T-helper 22 cell (primary cell): ENCODE data around the gene UBXN10.

Experiments
- DNase-seq: peaks from one replicate; pipeline ENCODE4 v3.0.0-alpha.2; 2020; ENCODE audit warnings: low read depth

The UBXN10 gene

DNA sequence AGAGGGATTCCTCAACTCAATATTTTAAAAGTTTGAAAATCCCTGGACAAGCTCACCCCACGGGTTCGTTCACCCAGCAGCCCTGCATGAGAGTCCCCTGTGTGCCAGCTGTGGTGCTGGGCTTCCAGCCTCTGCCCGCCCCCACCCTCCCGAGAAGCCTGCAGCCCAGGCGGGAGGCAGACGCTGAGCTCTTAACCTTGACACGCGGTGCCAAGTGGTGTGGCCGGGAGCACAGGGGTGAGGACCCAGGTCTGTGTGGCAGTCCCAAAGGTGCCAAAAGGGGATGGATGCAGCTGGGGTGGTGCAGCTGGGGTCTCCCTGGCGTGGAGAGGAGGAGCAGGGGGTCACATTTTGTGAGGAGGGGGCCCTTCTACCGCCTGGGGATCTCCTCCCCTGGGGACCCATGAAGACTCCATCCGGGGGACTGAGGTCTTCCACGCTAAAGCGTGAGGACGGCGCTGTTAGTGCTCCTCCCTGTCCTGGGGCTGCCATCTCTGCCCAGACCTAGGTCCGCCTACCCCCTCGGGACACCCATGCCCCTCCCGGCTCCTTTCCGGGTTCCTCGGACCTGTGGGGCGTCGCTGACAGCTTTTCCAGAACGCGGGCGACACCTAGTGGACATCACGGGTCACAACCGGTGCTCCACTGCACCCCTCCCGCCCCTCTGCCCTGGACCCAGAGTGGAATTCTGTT lies 33.8 kb upstream of the UBXN10 start:
- DNase-seq, result peak; percentile 36

DNA sequence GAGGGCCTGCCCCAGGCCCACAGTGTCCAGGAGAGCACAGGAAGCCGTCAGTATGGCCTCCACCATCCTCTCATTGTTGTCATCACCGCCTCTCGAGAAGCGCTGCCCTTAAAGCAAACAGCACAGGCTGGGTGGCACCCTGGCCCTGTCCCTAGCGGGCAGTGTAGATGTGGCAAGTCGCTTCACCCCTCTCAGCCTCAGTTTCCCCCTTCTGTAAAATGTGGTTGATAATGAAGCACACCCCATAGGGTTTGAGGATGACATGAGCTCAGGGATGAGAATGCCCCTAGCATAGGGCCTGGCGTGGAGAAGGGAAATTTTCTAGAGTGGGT lies 33.3 kb upstream of the UBXN10 start:
- no peak for DNase-seq

DNA sequence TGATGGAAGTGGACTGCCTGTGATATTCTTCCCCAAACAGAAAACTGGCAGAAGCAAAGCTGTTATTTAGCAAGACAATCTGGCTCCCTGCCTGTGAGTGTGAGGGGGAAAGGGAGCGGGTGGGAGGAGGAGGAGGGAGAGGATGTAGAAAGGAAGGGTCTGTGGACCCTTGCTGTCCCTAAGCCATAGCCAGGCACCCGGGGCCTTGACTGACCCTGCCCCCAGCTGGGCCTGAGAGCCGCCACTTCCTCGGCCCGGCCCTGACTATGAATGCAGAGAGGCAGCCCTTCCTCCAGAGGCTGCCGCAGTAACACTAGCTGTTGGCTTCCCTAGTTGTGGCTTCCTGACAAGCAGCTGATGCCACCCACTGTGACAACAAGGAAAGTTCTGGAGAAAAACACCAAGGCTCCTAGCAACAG lies 32.9 kb upstream of the UBXN10 start:
- DNase-seq, result no peak

DNA sequence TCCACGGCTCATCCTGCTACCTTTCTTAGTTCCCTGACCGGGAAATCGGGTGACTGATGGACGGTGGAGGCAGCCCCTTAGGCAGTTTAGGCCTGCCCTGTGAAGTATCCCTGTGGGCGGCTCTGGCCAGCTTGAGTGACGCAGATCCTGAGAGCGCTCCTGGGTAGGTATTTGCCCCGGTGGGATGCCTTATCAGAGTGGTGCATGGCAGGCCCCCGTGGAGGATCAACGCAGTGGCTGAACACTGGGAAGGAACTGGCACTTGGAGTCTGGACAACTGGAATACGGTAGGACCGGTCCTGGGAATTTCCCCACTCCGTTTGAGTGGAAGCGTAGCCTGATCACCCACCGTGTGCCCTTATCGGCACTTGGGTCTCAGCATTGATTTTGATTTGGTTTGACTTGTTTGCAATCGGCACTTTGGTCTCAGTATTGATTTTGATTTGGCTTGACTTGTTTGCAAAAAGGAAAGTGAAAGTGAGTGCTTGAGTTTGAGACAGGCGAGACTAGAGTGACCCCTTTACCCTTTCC lies 31.5 kb upstream of the UBXN10 start:
- DNase-seq, result no peak

DNA sequence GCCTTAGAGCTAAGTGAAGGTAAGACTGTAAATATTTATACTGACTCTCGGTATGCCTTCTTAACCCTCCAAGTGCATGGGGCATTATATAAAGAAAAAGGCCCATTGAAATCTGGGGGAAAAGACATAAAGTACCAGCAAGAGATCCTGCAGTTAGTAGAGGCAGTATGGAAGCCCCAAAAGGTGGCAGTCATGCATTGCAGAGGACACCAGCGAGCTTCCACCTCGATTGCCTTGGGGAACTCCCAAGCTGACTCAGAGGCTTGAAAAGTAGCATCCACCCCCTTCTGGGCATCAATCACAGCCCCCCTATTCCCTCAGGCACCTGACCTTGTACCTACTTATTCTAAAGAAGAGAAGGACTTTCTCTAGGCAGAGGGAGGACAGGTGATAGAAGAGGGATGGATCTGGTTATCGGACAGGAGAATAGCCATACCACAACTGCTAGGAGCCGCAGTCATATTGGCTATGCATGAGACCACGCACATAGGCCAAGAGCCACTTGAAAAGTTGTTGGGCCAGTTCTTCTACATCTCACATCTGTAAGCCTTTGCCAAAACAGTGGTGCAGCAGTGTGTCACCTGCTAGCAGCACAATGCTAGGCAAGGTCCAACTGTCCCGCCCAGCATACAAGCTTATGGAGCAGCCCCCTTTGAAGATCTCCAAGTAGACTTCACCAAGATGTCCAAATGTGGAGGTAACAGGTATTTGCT lies 27.4 kb upstream of the UBXN10 start:
- DNase-seq, result no peak

DNA sequence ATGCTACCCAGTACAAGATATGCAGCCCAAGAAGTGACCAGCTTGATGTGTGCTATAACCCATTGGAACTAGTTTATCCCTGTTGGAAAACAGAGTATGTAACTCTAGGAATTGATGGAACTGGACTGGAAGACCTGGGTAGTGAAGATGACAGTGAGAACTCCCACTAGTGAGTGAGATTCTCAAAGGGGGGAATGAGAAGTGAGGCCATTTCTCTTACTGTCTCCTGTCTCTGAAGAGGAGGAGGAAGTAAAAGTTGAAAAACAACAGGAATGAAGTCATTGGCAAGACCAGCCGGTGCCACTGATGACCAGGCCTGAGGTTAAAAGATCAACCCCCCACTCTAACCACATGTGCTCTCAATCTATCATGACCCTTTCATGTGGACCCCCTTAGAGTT lies 25.9 kb upstream of the UBXN10 start:
- no peak for DNase-seq

DNA sequence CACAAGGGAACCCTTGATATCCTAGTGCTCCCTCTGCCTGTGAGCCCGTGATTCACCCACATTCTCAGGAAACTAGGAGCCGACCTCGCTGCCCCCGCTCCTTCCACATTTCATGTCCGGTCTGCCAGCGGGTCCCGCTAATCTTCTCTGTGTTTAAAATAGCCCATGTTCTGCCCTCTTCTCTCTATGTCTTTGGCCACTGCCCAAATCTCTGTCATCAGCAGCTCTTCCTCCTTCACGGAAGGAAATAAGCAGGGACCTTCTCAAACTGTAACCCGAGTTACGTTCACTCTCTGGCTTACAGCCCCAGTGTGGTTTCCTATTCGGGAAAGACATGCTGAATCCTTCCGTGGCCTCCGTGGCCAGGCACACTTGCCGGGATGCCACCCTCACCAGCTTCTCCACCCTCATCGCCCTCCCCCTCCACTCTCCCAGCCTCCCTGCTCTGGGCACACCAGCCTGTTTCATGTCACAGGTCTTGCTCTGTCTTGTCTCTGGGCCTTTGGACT lies 21.1 kb upstream of the UBXN10 start:
- DNase-seq, result no peak

DNA sequence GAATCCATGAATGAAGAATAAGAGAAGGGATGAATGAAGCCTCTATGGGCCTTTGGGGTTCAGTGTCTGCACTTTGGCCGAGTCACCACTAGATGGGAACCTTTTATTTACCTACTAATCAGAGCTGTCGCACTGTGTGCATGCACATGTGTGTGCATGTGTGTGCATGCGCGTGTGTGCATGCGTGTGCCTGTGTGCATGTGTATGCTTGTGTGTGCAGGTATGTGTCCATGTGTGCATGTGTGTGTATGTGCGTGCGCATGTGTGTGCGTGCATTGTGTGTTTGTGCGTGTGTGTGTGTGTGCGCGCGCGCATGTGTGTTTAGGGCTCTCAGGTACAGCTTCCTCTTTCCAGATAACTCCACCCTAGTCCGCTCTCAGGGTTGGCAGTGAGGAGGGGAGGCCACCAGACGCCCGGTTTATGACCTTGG lies 20.4 kb upstream of the UBXN10 start:
- no peak for DNase-seq

DNA sequence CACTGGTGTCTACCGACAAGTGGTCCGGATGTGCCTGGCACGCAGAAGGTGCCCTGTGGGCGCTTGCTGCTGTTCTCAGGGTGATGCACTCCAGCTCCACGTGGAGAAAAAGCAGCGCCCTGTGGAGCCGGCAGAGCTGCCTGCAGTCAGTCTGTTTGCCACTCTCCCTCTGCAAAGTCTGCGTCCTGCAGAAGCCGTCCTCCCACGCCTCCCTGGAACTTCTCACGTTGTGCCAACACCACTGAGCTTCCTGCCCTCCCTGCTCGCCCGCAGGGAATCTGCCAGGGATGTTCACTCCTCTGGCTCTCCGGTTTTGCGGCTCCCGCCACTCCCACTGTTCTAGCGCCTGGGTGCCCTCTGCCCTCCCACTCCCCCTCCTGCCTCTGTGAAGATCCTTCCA lies 19.8 kb upstream of the UBXN10 start:
- DNase-seq, result no peak

DNA sequence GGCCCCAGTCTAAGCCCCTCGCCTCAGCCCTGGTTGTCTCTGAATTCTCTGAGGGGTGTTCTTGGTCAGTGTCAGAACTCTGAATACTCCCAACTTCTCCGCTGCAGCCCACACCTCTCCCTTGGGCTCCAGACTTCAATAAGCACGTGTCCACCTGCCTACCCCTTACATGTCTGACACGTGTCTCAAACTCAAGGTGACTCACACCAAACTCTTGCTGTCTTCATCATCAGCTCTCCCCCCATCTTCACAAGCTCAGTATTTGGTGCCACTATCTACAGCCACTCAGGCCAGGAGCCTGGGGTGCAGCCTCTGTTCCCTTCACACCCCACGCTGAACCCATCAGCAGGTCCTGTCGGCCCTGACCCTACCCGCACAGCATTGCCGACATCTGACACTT lies 18.8 kb upstream of the UBXN10 start:
- no peak for DNase-seq

DNA sequence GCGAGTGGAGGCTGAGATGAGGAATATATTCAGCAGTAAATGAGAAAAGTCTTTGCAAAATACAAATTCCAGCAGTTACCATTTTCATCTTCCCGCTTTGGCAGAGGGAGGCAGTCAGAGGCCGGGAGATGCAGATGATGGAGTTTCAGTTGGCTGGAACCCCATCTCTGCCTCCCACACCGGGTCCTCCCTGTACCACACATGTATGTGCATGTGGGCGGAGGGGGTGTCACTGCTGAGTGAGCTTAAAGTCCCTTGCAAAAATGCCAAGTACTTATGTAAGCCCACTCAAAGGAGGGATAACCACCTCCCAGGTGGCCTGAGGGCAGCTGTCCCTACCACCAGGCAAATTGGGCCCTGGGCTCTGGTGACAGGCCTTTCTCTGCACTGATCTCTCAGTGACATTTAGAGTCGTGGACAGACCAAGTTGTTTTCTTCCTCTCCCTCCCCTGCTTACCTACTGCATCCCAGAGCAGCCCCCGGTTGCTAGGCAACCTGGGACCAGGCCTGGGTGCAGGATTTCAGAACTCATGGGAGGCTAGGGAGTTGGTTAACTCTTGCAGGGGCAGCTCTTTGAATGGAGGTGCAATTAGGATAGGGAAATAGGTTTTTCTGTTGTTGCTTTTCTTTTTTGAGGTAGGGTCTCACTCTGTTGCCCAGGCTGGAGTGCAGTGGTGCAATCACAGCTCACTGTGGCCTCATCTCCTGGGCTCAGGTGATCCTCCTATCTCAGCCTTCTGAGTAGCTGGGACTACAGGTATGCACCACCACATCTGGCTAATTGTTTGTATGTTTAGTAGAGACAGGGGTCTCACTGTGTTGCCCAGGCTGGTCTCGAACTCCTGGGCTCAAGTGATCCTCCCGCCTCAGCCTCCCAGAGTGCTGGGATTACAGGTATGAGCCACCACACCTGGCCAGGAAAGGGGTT lies 17.1 kb upstream of the UBXN10 start:
- no peak for DNase-seq

DNA sequence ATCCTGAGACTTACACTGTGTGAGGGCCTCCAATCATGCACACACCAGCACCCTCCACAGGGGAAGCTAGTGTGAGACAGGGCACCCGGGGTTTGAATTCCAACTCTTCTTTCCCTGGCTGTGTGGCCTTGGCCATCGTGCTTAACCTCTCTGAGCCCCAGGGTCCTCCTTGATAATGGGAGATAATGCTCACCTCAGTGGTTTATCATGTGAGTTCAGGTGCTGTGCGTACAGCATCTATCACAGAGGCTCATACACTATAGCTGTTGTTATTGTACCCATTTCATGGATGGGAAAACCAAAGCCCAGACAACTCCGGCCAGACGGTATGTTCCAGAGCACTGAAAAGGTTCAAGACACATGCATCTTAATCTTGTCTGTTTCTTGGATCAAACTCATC lies 16.0 kb upstream of the UBXN10 start:
- no peak for DNase-seq

DNA sequence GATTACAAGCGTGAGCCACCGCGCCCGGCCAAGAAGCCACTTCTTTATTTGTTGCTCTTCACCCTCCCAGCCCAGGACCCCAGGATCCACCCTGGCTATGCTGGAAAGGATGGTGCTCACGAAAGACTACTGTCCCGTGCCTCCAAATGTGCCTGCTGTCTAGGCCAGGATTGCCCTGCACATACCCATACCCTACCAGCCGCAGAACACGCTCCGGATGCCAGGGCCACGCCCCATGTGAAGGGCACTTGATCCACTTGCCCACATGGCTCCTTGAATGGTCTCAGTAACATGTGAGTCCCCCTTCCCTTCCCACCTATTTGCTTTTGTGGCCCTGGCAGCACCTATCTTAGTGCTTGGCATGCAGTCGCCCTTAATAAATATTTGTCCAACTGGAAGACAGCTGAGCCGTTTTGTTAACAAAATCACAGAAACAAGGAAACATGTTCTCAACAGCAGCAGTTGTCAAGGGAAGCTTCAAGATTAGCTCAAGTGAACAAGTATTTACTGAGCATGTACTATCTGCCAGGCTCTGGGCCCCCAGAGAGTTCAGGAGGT lies 13.8 kb upstream of the UBXN10 start:
- DNase-seq, result no peak

DNA sequence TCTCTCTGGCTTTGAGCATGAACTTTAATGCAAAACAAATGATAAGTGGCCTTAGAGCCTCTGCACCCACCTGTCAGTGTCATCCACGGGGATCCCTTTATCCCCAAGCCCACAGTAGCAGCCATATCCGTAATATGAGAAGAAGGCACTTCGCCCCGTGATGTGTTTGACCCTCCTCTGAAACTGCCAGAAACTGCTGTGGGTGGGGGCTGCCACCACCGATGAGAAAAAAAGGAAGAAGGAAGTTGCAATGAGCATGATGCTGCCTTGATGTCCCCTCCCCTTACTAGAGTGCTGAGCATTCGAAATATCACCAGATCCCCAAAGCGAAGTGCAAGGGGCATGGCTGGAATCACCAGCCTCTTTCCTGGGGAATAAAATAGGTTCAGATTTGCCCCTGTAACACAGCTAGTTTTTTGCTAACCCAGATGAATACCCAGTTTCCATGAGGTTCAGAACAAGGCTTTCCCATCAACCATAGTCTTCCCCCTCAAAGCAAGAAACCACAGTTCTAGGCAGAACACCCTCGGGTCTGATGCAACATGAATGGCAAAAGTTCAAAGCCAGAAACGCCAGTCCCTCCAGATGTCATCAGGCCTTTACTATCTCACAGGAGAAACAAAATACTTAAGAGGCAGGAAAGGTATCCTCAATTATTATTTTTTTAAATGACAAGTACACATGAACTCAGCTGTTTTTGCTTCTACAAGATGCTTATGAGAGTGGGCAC lies 10.8 kb upstream of the UBXN10 start:
- no peak for DNase-seq

DNA sequence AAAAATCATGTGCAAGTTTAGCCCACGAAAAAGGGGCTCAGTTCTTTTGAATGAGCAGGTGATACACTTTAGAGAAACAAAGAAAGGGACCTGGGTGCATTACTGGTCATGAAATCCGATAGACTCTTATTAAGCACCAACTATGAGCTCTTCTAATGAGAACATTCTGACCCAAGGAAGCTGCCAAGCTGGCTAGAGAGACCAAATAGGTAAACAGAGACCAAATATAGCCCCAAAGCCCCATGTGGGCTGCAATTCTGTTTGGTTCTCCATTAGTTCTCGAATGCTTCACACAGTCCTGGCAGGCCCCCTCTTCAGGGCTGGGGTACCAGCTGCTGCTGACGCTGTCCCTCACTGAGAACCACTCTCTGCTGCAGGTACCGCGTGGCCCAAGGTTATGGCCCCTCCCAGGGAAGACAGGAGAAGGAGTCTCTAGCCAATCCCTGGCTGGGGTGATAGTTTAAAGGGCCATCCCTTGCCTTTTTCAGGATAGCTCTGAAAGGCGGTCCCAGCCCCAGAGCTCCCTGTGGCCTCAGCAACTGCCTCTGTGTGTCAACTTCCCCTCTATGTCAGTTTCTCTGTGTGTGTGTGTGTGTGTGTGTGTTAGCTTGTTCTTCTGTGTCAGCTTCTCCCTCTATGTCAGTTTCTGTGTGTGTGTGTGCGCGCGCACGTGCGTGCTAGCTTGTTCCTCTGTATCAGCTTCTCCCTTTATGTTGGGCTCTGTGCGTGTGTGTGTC lies 7.1 kb upstream of the UBXN10 start:
- DNase-seq, result no peak

DNA sequence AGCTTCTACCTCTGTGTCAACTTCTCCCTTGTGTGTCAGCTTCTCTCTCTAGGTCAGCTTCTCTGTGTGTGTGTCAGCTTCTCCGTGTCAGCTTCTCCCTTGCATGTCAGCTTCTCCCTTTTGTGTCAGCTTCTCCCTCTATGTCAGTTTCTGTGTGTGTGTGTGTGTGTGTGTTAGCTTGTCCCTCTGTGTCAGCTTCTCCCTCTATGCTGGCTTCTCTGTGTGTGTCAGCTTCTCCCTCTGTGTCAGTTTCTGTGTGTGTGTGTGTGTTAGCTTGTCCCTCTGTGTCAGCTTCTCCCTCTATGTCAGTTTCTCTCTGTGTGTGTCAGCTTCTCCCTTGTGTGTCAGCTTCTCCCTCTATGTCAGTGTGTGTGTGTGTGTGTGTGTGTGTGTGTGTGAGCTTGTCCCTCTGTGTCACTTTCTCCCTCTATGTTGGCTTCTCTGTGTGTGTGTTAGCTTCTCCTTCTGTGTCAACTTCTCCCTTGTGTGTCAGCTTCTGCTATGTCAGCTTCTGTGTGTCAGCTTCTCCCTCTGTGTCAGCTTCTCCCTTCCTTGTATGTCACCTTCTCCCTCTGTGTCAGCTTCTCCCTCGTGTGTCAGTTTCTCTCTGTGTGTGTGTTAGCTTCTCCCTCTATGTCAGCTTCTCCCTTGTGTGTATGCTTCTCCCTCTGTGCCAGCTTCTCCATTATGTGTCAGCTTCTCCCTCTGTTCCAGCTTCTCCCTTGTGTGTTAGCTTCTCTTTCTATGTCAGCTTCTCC lies 6.3 kb upstream of the UBXN10 start:
- DNase-seq, result no peak

DNA sequence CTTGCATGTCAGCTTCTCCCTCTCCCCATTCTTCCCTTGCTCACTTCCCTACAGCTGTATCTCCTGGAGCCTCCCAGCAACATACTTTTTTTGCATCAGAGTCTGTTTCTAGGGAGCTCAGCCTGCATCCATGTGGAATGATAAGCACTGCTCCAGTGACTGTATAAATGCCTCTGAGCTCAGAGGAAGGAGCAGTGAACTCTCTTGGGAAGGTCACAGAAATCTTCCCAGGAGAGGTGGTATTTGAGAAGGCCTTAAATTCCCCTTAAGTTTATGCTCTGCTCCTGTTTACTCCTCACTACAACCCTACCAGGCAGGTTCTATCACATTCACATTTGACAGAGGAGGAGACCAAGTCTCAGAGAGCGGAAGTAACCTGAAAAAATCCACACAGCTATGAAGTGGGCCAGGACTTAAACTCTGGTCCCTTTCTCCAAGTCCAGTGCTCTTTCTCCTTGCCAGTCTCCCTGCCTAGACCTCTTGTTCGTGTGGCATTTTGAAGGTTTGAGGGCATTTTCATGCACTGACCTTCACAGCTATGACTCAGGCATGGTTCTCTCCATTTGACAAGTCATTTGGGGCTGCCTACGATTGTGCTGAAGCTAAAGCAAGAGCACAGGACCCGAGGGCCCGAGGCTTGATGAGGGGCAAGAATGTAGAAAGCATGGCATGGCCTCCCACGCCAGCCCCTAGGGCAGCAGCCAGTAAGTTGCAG lies 5.6 kb upstream of the UBXN10 start:
- DNase-seq, result no peak

DNA sequence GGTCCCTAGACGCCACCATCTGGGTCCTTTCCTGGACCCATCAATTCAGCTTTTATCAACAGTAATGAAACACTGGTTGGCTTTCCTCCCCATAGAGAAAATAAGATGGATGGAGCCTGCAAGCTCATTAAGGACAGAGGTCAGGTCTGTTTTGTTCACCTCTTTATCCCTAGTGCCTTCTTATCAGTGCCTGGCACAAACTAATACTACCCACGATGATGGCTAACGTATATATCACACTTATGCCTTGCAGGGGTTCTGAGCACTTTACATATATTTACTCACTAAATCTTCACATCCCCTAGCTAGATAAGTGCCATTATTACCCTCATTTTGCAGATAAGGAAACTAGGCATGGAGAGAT lies 5.1 kb upstream of the UBXN10 start:
- DNase-seq, result no peak

DNA sequence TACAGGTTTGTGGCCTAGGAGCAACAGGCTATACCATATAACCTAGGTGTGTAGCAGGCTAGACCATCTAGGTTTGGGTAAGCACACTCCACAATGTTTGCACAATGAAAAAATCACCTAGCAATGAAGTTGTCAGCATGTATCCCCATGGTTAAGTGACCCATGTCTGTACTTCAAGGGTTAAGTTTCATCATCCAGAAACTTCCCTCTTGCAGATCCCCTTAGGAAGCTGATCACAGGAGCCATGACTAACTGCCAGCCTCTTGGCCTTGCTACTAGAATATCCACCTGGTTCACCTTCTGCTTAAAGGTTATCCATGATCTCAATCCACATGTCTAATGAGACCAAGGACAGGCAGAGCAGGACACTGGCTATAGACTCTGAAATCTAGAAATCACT lies 3.5 kb upstream of the UBXN10 start:
- DNase-seq, result no peak
